GM19023 (cell line): ENCODE measurements around the gene ATP2C2.
"Not testable (repeated sequence)": the region's sequence is repeated elsewhere in the genome, so short reads cannot be mapped to it uniquely, and the experiment has no call there.

Experiments
- ATAC-seq: cut with Tn5 transposase; IDR thresholded peaks from one replicate; pipeline ENCODE4 v1.9.1; 2021; ENCODE audit warnings: mild to moderate bottlenecking, moderate library complexity; ENCODE audit not compliant: unreplicated experiment

Gene ATP2C2

GRCh38 chr16:84396082-84396481, 27.7 kb downstream of the ATP2C2 start:
- ATAC-seq, result not testable (repeated sequence)

GRCh38 chr16:84396537-84397008, 28.2 kb downstream of the ATP2C2 start:
- ATAC-seq, result no peak

GRCh38 chr16:84397090-84397489, 28.8 kb downstream of the ATP2C2 start:
- no peak for ATAC-seq

- ATAC-seq, result no peak
These were observed 30.4 kb downstream of the ATP2C2 start for GRCh38 chr16:84398701-84399100.

- not testable (repeated sequence) for ATAC-seq
These were observed 31.6 kb downstream of the ATP2C2 start for GRCh38 chr16:84399912-84400311.

GRCh38 chr16:84403435-84403834, 35.1 kb downstream of the ATP2C2 start:
- ATAC-seq, result not testable (repeated sequence)

GRCh38 chr16:84404324-84404723, 36.0 kb downstream of the ATP2C2 start:
- no peak for ATAC-seq

GRCh38 chr16:84404936-84405639, 36.8 kb downstream of the ATP2C2 start:
- no peak for ATAC-seq

GRCh38 chr16:84406006-84406963, 37.9 kb downstream of the ATP2C2 start:
- no peak for ATAC-seq

- ATAC-seq, result no peak
These were observed 39.4 kb downstream of the ATP2C2 start for GRCh38 chr16:84407588-84408313.

GRCh38 chr16:84408314-84408690, 40.0 kb downstream of the ATP2C2 start:
- no peak for ATAC-seq

GRCh38 chr16:84408856-84409255, 40.5 kb downstream of the ATP2C2 start:
- ATAC-seq, result no peak

- no peak for ATAC-seq
These were observed 42.2 kb downstream of the ATP2C2 start for GRCh38 chr16:84410361-84411138.

GRCh38 chr16:84411768-84412167, 43.4 kb downstream of the ATP2C2 start:
- no peak for ATAC-seq

GRCh38 chr16:84412262-84412661, 43.9 kb downstream of the ATP2C2 start:
- ATAC-seq, result no peak

- ATAC-seq, result no peak
These were observed 45.1 kb downstream of the ATP2C2 start for GRCh38 chr16:84413244-84414004.

- no peak for ATAC-seq
These were observed 46.5 kb downstream of the ATP2C2 start for GRCh38 chr16:84414789-84415326.

GRCh38 chr16:84416407-84417321, 48.3 kb downstream of the ATP2C2 start:
- no peak for ATAC-seq
